GM19438 (cell line): Measurements from ENCODE around the gene SORCS2.

ENCODE experiments used
- ATAC-seq: cut with Tn5 transposase; IDR thresholded peaks from one replicate; pipeline ENCODE4 v1.9.1; 2021; ENCODE audit warnings: low read depth; ENCODE audit not compliant: unreplicated experiment

SORCS2 gene

DNA sequence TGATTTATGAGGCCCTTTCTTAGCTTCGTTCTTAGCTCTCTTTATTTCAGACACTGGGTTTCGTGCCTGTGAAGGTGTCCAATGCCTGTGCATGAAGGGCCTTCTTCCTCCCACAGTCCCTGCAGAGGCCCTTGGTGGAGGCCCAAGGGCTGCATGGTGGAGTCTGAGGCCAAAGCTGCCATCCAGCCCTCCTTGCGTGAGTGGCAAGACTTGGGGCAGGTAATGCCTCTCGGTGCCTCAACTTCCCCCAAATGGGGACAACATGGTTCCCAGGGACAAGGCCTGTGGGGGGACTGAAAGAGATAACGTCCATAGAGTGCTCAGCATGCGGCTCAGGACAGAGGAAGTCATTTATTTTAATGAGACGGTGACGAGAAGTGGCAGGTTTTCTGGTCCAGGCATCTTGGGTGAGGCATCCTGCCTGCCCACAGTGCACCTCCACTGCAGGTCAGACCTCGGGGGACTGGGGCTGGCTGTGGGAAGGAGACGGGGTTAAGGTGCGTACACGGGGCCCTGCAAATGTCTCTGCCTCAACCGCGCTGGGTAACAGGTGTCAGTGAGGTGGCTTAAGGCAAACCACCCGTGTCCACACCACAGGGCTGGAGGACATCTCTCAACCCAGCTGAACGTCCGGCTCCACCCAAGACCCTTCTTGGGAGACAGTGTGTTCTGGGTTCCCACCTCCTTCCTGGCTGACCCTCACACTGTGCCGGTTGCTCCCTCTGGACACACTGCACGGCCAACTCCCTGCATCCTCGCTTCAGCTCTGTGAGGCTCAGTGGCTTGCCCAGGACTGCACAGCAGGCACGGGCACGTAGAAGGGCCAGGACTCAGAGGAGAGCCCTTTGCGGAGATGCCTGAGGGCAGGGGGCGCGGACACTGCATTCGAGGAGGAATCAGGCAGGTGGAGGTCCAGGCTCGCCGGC is 191.9 kb downstream of the SORCS2 start:
- no peak for ATAC-seq

DNA sequence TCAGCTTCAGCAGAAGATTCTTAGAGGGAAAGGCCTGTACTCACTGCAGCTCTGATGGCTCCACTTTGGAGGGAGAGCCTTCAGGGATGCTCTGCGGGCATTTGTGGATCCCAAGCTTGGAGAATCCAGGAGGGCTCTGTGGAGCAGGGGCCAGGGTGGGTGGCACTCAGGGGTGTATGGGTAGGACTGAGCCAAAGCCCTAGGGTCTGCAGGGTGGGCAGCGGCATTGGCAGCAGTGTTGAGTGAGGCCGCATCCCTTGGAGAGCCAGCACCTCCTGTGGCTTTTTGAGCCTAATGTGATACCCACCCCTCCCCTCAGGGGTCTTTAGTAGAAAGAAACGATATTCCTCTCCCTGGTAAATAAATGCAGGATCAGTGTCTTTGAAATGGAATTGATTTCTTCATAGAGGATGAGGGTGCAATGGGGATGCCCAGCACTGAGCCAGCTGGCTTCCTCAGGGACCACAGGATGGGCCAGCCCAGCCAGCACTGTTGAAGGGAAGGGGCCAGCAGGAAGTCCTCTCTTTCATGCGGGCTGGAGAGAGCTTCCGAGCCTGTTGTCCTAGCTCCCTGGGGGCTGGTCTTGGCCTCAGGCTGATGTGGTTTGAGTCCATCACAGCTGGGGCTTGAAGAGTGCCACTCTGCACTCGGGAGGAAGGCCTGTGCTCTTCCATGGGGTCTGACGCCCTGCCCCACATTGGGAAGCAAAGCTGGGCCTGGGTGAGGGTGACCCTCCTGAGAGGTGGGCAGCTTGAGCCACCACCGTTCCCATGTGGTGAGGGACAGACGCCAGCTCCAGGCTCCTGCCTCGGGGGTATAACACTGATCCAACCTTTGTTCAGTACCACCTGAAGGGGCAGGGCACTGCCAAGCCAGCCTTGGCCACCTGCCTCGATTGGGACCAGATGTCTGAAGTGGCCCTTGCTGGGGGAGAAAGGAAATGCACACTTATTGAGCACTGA is 192.9 kb downstream of the SORCS2 start:
- no peak for ATAC-seq

DNA sequence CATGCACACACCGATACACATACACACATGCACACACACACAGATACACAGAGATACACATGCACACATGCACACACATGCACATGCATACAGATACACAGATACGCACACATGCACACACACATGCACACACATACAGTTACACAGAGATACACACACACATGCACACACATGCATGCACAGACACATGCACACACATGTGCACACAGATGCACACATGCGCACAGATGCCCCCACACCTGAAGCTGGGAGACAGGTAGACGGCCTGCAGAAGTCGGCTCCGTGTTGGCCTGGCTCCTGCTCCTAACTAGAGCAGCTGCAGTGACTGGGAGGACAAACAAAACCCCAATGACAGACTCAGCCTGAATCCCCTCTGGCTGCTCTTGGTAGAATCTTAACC is 195.6 kb downstream of the SORCS2 start:
- no peak for ATAC-seq

DNA sequence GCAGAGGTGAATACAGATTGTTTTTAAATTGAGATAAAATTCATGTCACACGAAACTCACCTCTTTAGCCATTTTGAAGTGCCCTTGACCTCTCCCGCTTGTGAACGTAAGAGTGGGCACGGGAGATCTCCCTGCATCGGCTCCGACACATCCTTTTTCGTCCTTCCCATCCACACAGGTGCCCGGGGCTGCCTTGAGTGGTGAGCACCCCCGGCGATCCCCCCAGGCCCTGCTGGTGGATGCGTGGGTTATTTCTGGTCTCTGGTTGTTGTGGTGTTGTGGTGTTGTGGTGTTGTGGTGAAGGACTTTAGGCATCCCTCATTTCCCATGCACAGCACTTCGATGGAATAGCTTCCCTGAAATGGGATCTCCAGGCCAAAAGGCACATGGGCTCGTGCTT is 196.3 kb downstream of the SORCS2 start:
- no peak for ATAC-seq

DNA sequence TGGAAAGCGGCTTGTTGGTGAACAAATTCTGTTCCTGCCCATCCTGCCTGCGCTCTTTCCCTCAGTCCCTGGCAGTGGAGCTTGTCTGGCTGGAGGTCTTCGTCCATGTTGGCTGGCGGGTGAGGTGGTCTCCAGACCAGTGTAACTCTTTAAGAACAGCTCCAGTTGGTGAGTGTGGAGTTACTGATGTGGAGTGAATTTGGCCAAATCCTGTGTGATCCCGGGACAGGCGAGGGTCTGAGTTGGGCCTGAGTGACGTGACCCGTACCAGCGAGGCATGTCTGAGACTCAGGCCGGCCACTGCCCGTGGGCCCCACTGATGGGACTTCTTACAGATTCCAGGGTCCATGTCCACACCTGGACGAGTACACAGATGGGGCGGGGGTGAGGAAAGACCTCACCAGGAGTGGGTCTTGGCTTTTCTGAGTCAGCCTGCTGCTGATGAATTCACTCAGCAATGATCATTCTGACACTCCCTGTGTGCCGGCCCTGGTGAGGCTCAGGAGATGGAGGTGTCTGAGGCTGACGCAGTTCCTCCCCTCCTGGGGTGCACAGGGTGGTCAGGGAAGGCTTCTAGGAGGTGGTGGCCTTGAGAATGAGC is 196.9 kb downstream of the SORCS2 start:
- ATAC-seq, result no peak

DNA sequence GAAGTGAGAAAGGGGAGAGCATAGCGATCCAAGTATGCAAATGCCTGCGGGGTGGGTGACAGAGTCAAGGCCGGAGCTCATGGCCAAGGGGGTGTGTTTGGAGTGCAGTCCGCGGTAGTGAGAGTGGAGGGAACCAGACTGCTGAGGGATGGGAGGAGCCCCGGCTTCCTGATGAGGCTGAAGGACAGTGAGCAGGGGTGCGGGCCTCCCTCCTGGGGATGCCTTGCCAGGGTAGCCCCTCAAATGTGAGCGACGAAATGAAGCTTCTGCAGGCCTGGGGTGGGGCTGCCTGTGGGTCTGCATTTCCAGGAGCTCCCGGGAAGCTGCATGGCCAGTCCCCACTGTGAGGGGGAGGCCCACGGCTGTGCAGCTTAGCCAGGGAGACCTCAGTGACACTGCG is 197.4 kb downstream of the SORCS2 start:
- no peak for ATAC-seq

DNA sequence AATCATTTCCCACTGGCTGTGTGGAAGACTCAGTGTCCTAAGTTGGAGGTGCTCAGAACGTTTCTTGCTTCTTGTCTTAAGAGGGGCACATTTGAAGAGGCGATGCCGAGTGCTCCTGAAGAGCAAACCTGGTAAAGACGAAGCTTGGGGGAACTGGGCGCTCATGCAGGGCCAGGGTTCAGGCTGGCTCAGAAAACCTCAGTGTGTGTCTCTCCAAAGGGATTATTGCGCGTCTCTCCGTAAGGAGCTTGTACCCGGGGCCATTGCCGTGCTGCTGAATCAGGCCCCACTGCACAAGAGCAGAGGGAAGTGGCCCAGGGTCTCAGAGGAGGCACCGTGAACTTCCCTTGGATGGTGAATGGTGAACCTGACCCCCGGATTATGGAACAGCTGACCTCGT is 198.0 kb downstream of the SORCS2 start:
- no peak for ATAC-seq

DNA sequence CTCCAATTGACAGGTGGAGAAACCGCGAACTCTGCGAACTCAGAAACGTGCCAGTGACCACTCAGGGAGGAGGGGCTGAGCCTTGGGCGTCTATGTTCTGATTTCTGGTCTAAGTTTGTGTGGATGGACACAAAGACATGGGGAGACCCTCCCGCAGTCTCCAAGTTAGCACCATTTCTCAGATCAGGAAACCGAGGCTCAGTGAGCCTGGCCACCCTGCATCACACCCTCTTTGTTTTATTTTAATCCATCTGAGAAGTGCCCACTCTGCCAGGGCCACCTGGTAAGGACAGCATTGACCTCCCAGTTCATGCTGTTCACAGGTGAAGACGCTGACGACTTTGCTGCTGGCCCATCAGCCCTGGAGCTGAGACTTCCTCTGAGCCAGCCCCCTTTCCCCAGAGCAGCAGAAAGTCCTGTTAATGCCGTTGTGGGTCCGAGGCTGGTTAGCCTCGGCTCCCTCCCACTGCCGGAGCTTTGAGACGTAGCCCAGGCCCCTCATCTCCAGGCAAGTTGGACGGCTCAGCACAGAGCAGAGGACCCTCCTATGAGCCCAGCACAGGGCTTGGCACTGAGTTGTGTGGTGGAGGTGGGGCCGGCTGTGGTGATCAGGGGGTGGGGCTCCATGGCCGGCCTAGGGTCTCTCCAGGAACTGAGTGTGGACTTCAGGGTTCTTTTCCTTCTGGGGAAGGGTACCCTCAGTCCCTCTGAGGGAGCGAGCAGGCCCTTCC is 198.7 kb downstream of the SORCS2 start:
- no peak for ATAC-seq

DNA sequence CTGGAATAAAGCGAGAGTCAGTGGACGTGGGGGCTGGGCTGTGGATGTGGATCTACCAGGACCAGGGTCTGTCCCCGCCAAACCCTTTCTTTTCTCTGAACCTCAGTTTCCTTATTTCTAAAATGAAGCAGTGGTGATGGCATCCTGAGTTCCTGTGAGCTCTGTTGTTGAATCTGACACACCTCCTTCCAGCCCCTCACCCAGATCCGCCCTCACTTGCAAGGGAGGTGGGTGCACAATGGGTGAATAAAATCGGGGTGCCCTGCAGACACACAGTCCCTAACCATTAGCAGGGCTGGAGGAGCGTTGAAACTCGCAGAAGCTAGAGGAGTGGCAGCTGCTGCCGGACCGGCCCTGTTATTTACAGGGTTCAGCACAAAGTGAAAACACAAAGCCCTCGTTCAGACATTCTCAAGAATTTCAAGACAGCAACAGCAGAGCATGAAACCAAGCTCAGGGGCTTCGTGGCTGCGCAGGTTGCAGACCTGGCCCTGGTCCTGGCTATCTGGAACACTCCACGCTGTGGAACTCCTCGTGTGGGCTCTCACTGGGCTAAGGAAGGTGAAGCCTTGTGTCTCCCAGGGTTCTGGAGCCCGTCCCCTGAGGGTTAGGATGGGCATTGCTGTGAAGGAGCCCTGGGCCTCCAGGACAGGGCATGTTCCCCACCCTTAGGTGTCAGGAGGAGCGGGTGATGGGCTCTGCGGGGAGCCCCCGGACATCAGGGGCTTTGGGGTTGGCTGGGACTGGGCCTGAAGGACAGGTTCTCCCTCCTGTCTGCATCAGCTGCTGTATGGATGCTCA is 199.5 kb downstream of the SORCS2 start:
- ATAC-seq, result no peak

DNA sequence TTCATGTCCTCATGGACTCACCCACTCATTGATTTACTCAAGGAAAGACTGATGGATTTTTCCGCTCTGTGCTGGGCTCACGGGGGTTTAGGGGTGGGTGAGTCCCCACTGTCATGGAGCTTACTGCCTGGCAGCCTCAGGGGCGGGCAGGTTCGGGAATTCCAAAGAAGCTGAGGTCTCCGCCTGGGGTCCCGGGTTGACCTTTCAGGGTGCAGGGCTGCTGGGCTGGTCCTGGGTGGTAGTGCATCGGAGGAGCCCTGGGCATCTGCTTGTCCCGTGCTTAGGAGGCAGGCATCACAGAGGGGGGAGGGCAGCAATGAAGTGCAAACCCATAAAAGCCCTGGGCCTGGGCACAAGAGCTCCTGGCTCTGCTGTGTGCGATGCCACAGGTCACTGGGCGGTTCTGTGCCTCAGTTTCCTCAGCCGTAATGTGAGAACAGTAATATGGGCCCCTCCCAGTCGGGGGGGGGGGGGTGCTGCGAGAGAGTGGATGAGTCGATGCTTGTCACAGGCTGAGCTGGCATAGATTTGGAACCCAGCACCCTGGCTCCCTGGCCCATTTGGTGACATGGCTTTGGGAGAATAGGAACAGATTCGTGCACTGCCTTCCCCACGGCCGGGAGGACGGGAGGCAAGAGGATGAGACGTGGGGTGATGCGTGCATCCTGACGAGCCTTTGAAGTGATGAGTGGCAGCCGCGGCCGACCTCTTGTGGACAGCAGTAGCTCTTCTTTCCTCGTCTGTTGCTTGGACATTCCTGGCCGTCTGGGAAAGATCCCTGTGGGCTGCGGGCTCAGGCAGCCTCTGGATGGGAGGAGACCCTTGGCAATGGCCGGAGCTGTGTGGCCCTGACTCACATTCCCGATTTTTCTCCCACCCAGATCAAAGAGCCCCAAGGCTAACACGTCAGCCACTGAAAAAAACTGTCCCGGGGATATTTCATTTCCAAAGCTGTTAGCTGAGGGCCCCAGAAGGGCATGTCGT is 200.4 kb downstream of the SORCS2 start:
- ATAC-seq, result no peak

DNA sequence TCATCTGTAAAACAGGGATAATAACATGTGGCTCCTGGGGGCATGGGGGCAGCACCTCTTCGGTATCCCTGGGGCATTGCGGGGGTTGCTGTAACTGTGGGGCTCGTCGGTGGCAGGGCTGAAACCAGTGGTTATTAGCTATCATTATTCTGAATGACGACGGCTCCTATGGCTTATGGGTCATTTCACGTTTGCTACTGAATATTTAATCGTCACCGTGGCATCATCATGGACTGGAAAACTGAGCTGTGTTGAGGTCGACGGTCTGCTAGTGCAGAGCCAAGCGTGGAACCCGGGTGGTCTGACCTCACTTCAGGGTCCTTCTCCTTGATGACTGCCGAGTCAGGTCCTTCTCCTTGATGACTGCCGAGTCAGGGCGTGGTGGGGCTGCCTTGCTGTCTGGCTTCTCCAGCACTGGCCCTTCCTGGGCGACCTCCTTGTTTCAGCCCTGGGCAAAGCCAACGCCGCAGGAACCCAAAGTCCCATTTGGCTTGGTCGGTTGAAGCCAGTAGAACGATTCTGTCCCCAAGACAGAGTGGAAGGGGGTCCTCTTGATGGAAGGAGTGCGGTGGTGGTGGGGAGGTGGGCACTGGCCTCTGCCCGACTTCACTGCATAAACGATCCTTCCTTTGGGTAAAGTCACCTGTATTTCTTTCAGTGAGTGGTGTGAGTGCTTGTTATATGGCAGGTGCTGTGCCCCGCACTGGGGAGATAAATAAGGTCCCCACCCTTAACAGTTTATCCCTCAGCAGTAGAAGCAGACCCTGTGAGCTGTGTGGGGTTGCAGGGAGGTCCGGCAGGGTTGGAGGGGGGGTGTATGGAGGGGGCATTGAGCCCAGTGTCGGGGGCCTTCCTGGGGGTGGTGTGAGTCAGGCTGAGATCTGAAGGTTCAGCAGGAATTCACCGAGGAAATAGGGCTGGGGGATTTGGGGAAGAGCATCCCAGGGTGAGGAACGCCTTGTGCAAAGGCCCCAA is 201.6 kb downstream of the SORCS2 start:
- no peak for ATAC-seq

DNA sequence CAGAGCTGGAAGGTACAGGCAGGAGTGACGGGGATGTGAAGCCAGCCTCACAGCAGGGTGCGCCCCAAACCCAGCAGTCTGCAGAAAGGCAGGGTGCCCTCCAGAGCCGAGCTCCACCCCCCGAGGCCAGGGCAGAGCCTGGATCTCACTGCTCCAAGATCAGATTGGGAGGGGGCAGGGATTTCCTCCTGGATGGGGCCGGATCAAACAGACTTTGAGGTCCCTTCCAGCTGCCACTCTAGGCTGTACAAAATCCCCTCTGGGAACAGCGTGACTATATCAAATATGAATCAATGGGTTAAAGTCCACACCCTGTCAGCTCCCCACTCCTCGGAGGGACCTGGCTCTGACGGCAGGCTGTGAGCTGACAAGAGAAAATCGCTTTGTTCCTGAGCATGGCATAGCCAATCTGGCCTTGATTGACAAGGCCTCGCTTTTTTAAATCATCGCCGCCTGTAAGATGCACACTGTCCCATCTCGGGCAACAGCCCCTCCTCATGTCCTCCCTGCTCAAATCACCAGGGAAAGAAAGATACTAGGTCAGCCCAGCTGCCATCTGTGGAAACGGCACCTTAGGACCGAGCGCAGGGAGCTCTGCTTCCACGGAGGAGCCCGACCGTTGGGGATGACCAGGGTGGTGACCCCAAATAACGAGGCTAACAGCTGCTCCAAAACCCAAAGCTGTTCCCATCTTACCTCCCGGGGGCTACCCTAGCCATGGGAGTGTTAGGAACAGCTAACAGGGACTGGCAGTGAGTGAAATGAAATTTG is 202.5 kb downstream of the SORCS2 start:
- no peak for ATAC-seq

DNA sequence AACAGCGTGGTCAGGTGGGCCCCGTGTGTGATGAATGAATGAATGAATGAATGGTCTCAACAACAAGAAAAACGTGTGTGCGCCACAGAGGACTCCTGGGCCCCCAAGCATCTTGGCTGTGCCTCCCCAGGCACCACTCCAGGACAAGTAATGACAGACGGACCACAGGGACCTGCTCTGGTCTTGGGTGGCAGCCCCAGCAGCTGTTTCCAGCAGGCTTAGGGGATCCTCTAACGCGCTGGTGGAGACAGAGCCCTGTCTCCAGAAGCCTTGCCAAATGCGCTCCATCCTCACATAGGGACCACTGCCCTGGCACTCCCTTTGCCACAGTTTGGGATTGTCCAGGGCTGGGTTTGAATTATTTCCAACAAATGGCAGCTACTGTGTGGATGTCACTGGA is 203.3 kb downstream of the SORCS2 start:
- no peak for ATAC-seq

DNA sequence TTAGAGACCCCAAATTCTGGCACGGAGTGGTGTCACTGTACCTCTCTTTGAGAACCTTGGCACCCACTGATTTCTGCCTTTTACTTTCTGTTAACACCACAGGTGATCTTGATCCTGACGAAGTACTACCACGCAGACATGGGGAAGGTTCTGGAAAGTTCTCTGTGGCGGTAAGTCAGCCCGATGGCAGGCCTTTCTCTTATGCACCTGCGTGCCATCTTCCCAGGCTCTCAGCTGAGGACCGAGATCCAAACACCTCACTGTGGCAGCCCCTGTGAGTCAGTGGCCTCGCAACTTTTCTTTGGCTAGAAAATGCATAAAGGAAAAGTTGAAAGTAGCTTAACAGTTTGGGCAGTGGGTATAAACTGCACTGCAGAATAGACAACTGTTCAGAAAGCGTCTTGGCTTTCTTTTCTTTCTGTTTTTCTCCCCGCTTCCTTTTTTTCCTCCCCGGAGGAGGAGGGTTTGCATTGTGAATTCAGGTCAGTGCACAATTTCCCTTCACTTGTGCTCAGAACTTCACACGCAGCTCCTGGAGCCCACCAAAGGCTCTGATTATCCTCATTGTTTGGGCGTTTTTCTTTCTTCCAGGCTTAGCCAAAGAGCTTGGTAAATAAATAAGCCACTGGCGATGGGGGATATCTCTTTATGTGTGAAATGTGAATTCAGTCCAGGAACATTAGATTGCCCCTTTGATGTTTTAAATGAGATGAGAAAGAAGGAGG is 204.0 kb downstream of the SORCS2 start:
- no peak for ATAC-seq

DNA sequence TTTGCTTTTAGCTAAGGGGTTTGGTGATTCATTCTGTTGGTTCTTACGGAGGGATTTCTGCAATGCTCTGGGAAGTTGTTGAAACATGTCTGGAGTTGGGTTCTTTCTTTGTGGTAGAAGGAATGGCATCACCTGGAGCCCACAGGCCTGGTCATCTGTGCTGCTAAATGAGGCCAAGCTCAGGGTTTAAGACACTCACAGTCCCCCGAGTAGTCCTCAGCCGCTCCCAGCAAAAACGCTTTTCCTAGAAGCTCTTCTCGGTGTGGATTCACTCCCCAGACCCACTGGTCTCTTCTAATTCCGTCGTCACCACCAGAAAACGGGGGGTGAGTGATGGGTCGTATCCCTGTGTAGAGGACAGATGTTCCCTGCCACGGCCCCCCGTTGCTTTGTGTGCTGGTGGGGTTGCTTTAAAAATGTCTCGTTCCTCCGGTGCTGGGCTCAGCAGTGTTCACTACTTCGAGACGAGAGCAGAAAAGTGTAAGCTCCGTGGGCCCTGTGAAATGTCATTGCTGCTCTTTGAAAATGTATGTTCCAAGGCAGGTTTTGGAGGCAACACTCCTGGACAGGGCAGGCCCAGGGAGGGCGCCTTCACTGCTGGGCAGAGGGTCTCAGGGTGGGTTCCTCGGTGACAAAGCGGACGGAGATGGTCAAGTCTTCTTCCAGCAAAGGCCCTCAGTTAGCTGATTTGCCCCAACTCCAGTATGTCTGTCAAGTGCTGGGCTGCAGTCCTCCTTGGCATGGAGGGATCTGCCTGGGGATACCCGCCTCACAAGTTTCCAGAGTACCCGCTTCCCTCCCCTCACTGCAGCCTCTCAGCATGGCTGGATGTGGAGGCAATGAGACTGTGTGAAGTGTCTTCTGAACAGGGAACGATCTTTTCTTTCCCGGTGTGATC is 205.1 kb downstream of the SORCS2 start:
- ATAC-seq, result no peak
